ENCODE data around the gene ACD. TPM values are rescaled to one million over a fixed set of nuclear protein-coding genes. Genes with fewer than 3 reads are reported as not detected.
A peak's percentile ranks its signal among the peaks of the same experiment; 100 is the strongest.
"Not testable (repeated sequence)": the region's sequence is repeated elsewhere in the genome, so short reads cannot be mapped to it uniquely, and the experiment has no call there.

ACD gene
- total and polyA plus RNA-seq, 5 experiments from 2014 or later: 24.6 to 46.6 (median 38.1) TPM

GRCh38 chr16:67693517-67694285 is 33.6 kb upstream of the ACD start:
- H3K27me3 Mint-ChIP-seq, H3K9me3 Mint-ChIP-seq, DNase-seq, H3K4me3 Mint-ChIP-seq, ATAC-seq, POLR2A ChIA-PET, H3K27ac Mint-ChIP-seq, H3K4me1 Mint-ChIP-seq: not testable (repeated sequence)
- H3K36me3 Mint-ChIP-seq: peaks cover 0 to 14% (median 0%) of the 10 kb centered on the region in 3 donors

GRCh38 chr16:67685388-67686112 is 25.5 kb upstream of the ACD start:
- POLR2A ChIA-PET: no interaction called here
- Mint-ChIP-seq H3K27ac (no peak overlapping the region), H3K36me3 (peaks cover 0 to 24% (median 0%) of the 10 kb centered on the region in 3 donors), H3K4me3 (no peak overlapping the region), H3K4me1 (peaks cover 0 to 12% (median 0%) of the 10 kb centered on the region in 4 donors), H3K9me3 (no peaks in the 10 kb centered on the region), H3K27me3 (no peaks in the 10 kb centered on the region)
- no peak for ATAC-seq
- DNase-seq: peak in 1 of 10 donors; percentile 31

DNA sequence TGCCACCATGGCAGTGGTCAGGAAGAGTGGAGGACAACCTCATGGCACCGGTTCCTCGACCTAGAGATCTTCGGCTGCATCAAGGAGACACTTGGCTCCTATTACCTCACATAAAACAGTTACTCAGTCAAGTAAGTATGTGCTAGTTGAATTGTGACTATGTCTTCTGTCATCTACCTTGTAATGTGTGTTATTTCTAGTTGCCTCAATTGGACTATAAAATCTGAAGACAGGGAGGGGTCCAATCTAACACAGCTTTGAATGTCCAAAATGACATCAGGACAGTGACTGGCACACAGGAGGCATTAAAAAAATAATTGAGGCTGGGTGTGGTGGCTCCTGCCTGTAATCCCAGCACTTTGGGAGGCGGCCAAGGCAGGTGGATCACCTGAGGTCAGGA is 23.7 kb upstream of the ACD start:
- POLR2A ChIA-PET: no interaction called here
- DNase-seq (no peak), ATAC-seq (no peak)
- Mint-ChIP-seq H3K36me3 (peaks cover 0 to 22% (median 0%) of the 10 kb centered on the region in 3 donors), H3K9me3 (no peaks in the 10 kb centered on the region), H3K27me3 (no peaks in the 10 kb centered on the region), H3K4me1 (peaks cover 0 to 12% (median 0%) of the 10 kb centered on the region in 4 donors), H3K4me3 (no peak overlapping the region), H3K27ac (no peak overlapping the region)

DNA sequence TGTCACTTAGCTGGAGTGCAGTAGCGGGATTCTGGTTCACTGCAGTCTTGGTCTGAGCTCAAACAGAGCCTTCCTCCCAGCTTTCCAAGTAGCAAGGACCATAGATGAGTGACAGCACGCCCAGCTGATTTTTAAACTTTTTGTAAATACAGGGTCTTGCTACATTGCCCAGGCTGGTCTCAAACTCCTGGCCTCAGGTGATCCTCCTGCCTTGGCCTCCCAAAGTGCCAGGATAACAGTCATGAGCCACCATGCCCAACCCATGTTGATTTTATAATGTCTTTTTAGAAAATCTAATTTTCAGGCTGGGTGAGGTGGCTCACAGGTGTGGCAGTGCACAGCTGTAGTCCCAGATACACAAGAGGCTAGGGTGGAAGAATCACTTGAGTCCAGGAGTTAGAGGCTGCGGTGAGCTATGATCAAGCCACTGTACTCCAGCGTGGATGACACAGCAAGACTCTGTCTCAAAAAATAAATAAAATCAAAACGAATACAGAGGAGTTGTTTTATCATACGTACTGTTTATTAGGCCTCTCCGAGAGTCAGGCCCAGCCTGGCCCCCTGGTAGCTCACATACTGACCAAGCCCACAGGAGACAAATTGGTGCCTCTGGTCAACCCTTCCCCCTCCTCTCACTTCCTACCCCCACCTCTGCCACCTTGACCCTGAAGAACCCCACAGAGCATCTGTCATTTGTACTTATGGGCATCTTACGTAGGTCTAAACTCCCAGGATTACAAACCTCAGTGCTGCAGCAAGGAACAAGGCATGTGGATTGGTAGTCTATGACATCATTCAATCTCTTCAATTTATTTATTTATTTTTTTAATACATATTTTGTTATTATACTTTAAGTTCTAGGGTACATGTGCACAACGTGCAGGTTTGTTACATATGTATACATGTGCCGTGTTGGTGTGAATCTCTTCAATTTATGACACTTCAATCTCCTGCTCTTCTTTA is 20.2 kb upstream of the ACD start:
- H3K27ac Mint-ChIP-seq: peak overlapping the region in 1 of 10 donors; percentile 43
- POLR2A ChIA-PET: interaction anchor here (0.5 kb wide), 1 partner anchor 806 kb away, joined by 4 read pairs; no protein-coding TSS in a partner anchor
- ATAC-seq: no peak
- no peak overlapping the region for H3K4me3 Mint-ChIP-seq
- no peaks in the 10 kb centered on the region for H3K9me3 Mint-ChIP-seq
- peaks cover 0 to 15% (median 0%) of the 10 kb centered on the region in 3 donors for H3K36me3 Mint-ChIP-seq
- peak in 1 of 10 donors; percentile 54 for DNase-seq
- no peaks in the 10 kb centered on the region for H3K27me3 Mint-ChIP-seq
- peaks cover 0 to under 1% (median 0%) of the 10 kb centered on the region in 4 donors for H3K4me1 Mint-ChIP-seq

- no peak for ATAC-seq
- POLR2A ChIA-PET: interaction anchor here (0.7 to 1.5 kb wide), 2 partner anchors 17 to 37 kb away, joined by 4 to 5 read pairs; partner anchors contain the start of gene PARD6A
- Mint-ChIP-seq H3K9me3 (no peaks in the 10 kb centered on the region), H3K36me3 (peaks cover 0 to 8% (median 0%) of the 10 kb centered on the region in 3 donors), H3K4me1 (peaks cover 0 to 6% (median 2%) of the 10 kb centered on the region in 4 donors), H3K27ac (no peak overlapping the region), H3K27me3 (no peaks in the 10 kb centered on the region), H3K4me3 (no peak overlapping the region)
- DNase-seq: peak in 1 of 10 donors; percentile 18
These were observed 18.4 kb upstream of the ACD start for GRCh38 chr16:67678354-67679023.

DNA sequence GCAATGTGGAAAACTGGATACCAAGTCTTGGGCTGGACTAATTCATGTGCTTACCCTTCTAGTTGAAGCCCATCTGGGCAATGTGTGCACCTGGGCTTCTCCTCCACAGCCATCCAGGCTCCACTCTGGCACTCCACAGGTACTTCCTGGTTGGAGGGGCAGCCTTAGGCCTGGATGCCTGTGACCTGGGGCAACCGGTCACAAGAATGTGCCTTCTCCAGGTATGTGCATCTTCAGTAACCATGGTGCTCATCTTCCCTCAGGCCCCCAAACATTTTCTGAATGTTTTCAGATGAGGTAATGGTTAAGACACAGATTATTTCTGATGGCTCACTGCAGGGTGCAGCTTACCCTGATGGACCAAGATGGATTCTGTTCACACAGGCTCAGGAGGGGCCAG is 17.7 kb upstream of the ACD start:
- no peak overlapping the region for H3K27ac Mint-ChIP-seq
- no peak for ATAC-seq
- H3K4me3 Mint-ChIP-seq: no peak overlapping the region
- H3K4me1 Mint-ChIP-seq: peaks cover 0 to 8% (median 2%) of the 10 kb centered on the region in 4 donors
- DNase-seq: peak in 1 of 10 donors; percentile 45
- POLR2A ChIA-PET: interaction anchor here (0.7 to 1.5 kb wide), 2 partner anchors 17 to 36 kb away, joined by 4 to 5 read pairs; partner anchors contain the start of gene PARD6A
- H3K27me3 Mint-ChIP-seq: no peaks in the 10 kb centered on the region
- peaks cover 0 to 5% (median 0%) of the 10 kb centered on the region in 3 donors for H3K36me3 Mint-ChIP-seq
- H3K9me3 Mint-ChIP-seq: no peaks in the 10 kb centered on the region

GRCh38 chr16:67676939-67677338 is 16.9 kb upstream of the ACD start:
- ATAC-seq (no peak), DNase-seq (no peak)
- POLR2A ChIA-PET: no interaction called here
- peaks cover 0 to 10% (median 4%) of the 10 kb centered on the region in 4 donors for H3K4me1 Mint-ChIP-seq
- peak overlapping the region in 2 of 10 donors; percentile 34 to 75 for H3K27ac Mint-ChIP-seq
- no peaks in the 10 kb centered on the region for H3K9me3 Mint-ChIP-seq
- H3K27me3 Mint-ChIP-seq: no peaks in the 10 kb centered on the region
- no peak overlapping the region for H3K4me3 Mint-ChIP-seq
- H3K36me3 Mint-ChIP-seq: no peaks in the 10 kb centered on the region

DNA sequence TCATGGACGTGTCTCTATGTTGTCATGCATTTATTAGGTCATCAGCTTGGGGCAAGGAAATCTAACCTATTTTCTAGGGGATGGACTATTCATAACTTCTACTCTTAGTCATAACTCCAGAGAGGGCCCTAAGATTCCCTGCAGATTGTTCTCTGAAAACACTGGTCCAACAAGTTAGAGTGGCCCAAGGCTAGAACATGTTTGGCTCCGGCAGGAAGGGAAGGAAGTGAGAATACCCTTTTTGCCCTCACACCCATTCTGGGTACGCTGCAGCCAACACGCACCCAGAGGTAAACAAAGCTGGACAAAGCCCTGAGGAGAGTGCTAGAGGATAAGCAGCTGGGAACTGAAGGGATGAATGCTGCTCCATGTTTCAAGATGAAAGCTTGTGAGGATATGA is 16.5 kb upstream of the ACD start:
- POLR2A ChIA-PET: no interaction called here
- H3K27me3 Mint-ChIP-seq: no peaks in the 10 kb centered on the region
- ATAC-seq: no peak
- peak in 1 of 10 donors; percentile 10 for DNase-seq
- H3K27ac Mint-ChIP-seq: peak overlapping the region in 2 of 10 donors; percentile 47 to 75
- no peak overlapping the region for H3K4me3 Mint-ChIP-seq
- peaks cover 0 to 10% (median 4%) of the 10 kb centered on the region in 4 donors for H3K4me1 Mint-ChIP-seq
- no peaks in the 10 kb centered on the region for H3K9me3 Mint-ChIP-seq
- H3K36me3 Mint-ChIP-seq: no peaks in the 10 kb centered on the region

DNA sequence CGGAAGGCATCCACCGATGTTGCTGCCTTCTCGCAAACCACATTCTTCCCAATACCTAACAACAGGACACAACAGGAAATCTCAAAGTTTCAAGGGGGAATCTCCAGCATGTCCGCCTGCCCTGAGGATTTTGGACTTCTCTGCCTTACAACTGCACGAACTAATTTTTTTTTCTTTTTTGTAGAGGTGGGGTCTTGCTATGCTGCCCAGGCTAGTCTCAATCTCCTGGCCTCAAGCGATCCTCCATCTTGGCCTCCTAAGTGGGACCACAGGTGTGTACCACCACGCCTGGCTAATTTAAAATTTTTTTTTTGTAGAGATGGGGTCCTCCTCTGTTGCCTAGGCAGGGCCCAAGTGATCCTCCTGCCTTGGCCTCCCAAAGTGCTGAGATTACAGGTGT is 15.9 kb upstream of the ACD start:
- H3K4me3 Mint-ChIP-seq: no peak overlapping the region
- H3K9me3 Mint-ChIP-seq: no peaks in the 10 kb centered on the region
- H3K4me1 Mint-ChIP-seq: peaks cover 0 to 10% (median 4%) of the 10 kb centered on the region in 4 donors
- no peak for ATAC-seq
- H3K36me3 Mint-ChIP-seq: no peaks in the 10 kb centered on the region
- H3K27ac Mint-ChIP-seq: peak overlapping the region in 1 of 10 donors; percentile 51
- POLR2A ChIA-PET: no interaction called here
- H3K27me3 Mint-ChIP-seq: no peaks in the 10 kb centered on the region
- DNase-seq: no peak

GRCh38 chr16:67675579-67675935 is 15.5 kb upstream of the ACD start:
- POLR2A ChIA-PET: no interaction called here

DNA sequence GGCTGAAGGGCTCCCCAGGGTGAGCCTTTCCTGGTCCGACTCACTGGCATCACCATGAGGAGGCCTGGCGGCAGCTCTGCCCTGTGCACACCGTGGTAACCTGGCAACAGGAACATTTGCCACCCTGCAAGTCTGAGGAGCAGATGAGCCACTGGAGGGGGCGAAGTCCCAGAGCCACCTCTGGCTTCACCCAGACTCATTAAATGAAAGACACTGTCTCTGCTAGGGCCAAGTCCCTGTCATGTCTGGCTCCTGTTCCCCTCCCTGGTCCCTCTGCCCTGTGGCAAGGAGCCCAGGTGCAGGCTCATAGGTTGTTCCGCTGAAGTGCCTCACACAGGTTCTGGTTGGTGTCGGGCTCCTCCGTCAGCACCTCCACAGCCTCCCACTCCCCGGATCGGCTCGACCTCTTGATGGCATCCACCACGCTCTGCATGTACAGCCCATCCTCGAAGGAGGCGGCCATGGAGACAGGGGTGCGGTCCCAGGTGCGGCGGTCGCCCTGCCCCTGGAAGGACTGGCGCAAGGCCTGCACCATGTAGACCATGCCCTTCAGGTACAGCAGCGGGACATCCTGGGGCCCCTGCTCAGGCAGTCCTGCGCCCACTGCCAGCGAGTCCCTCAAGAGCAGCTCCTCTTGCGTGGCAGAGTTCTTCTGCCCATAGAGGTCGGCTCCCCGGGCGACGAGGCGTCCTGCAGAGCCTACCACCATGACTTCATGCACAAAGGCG is 15.0 kb upstream of the ACD start:
- no peaks in the 10 kb centered on the region for H3K9me3 Mint-ChIP-seq
- no peak overlapping the region for H3K4me3 Mint-ChIP-seq
- POLR2A ChIA-PET: no interaction called here
- no peaks in the 10 kb centered on the region for H3K36me3 Mint-ChIP-seq
- peak overlapping the region in 2 of 10 donors; percentile 3 to 75 for H3K27ac Mint-ChIP-seq
- ATAC-seq (no peak), DNase-seq (peak in 1 of 10 donors; percentile 34)
- H3K4me1 Mint-ChIP-seq: peaks cover 0 to 10% (median 4%) of the 10 kb centered on the region in 4 donors
- no peaks in the 10 kb centered on the region for H3K27me3 Mint-ChIP-seq

More at GRCh38 chr16:67675579-67675935, 15.5 kb upstream of the ACD start:
- Mint-ChIP-seq H3K4me1 (peaks cover 0 to 10% (median 4%) of the 10 kb centered on the region in 4 donors), H3K27me3 (no peaks in the 10 kb centered on the region), H3K36me3 (no peaks in the 10 kb centered on the region), H3K27ac (no peak overlapping the region), H3K9me3 (no peaks in the 10 kb centered on the region), H3K4me3 (no peak overlapping the region)
- DNase-seq (peak in 1 of 10 donors; percentile 61), ATAC-seq (no peak)

Data from naive thymus-derived CD8-positive, alpha-beta T cell (primary cell).